SU-DHL-6 (cell line): ENCODE data around the gene BPIFB4.
"Not testable (repeated sequence)": the region's sequence is repeated elsewhere in the genome, so short reads cannot be mapped to it uniquely, and the experiment has no call there.

ENCODE experiments used
- EZH2phosphoT487 ChIP-seq: fragments of 200-600 bp; sonication (generic), shearing (Covaris generic); conservative IDR thresholded peaks from 2 replicates; pipeline ENCODE4 v1.6.1; 2018; ENCODE audit warnings: mild to moderate bottlenecking, antibody characterized with exemption, low read length, moderate library complexity, mixed read lengths
- TF ChIP-seq, protein P1 (sequence below): fragments of 200-600 bp; sonication (generic); IDR thresholded peaks from one replicate; pipeline ENCODE4 v1.5.1; 2017; ENCODE audit warnings: antibody characterized with exemption, mild to moderate bottlenecking, low read length, moderate library complexity; ENCODE audit not compliant: insufficient read depth, poor library complexity, severe bottlenecking

DNA sequence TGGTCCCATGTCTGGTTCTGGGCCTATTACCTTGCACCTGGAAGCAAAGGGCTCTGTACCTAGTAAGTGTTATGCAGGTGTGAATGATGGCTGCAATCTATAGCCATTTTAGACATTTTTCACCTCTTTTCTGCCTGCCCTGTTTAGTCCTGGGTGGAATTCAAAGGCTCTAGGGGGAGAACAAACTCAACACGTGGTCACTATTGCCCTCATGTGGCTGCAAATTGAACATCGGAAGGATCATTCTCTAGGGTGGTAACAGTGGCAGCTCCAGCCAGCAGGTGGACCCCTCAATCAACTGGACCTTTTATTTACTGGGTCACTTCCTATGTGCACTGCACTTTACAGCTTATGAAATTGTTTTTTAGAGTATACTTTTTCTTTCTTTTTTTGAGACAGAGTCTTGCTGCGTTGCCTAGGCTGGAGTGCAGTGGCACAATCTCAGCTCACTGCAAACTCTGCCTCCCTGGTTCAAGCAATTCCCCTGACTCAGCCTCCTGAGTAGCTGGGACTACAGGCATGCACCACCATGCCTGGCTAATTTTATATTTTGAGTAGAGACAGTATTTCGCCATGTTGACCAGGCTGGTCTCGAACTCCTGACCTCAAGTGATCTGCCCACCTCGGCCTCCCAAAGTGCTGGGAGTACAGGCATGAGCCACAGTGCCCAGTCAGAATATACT, 16.6 kb downstream of the BPIFB4 start:
- not testable (repeated sequence) for TF ChIP-seq EZH2phosphoT487
- TF ChIP-seq, protein P1, sequence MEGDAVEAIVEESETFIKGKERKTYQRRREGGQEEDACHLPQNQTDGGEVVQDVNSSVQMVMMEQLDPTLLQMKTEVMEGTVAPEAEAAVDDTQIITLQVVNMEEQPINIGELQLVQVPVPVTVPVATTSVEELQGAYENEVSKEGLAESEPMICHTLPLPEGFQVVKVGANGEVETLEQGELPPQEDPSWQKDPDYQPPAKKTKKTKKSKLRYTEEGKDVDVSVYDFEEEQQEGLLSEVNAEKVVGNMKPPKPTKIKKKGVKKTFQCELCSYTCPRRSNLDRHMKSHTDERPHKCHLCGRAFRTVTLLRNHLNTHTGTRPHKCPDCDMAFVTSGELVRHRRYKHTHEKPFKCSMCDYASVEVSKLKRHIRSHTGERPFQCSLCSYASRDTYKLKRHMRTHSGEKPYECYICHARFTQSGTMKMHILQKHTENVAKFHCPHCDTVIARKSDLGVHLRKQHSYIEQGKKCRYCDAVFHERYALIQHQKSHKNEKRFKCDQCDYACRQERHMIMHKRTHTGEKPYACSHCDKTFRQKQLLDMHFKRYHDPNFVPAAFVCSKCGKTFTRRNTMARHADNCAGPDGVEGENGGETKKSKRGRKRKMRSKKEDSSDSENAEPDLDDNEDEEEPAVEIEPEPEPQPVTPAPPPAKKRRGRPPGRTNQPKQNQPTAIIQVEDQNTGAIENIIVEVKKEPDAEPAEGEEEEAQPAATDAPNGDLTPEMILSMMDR, result peak; percentile 66
